Breast epithelium (tissue), 4 donors: ENCODE measurements around the gene CIRBP. TPM values are rescaled to one million over a fixed set of nuclear protein-coding genes. Genes with fewer than 3 reads are reported as not detected.
"Not testable (repeated sequence)": the region's sequence is repeated elsewhere in the genome, so short reads cannot be mapped to it uniquely, and the experiment has no call there.

Source experiments
- DNase-seq, 2 donors: peaks; one replicate each; pipeline ENCODE4 v3.0.0-alpha.2; 2019; ENCODE audit warnings: low spot score in 2 of 2
- H3K27ac ChIP-seq, 2 donors: fragments of 200-600 bp; sonication (generic) in 1 of 2; one replicate each; pipeline ENCODE4 v1.5.1; 2016 to 2019; ENCODE audit warnings: mild to moderate bottlenecking in 1 of 2
- H3K27me3 ChIP-seq, 2 donors: fragments of 200-600 bp; sonication (generic) in 1 of 2; one replicate each; pipeline versions ENCODE4 v1.5.1 to v1.6.0; 2017 to 2019; ENCODE audit warnings: control low read depth in 1 of 2, mild to moderate bottlenecking in 1 of 2
- H3K36me3 ChIP-seq: fragments of 200-600 bp; one replicate; pipeline ENCODE4 v1.5.1; 2019
- H3K4me1 ChIP-seq, 2 donors: fragments of 200-600 bp; sonication (generic); one replicate each; pipeline ENCODE4 v1.5.1; 2016 to 2019; ENCODE audit warnings: control low read depth in 1 of 2
- H3K4me3 ChIP-seq, 3 donors: fragments of 200-600 bp; sonication (generic); 1 replicate in 2 of 3; 2 replicates in 1 of 3; pipeline ENCODE4 v1.5.1; 2016 to 2019; ENCODE audit warnings: mild to moderate bottlenecking in 3 of 3, moderate library complexity in 2 of 3
- H3K9me3 ChIP-seq, 2 donors: fragments of 200-600 bp; sonication (generic) in 1 of 2; one replicate each; pipeline ENCODE4 v1.5.1; 2016 to 2019; ENCODE audit warnings: control low read depth in 1 of 2
- POLR2A ChIP-seq: fragments of 450-650 bp; IDR thresholded peaks from one replicate; pipeline ENCODE4 v1.6.1; 2016; ENCODE audit warnings: antibody characterized with exemption, mild to moderate bottlenecking, moderate library complexity
- POLR2AphosphoS5 ChIP-seq, 3 donors: sonication (generic); formaldehyde crosslinking; IDR thresholded peaks; one replicate each; pipeline ENCODE4 v1.6.1; 2017; ENCODE audit warnings: antibody characterized with exemption in 3 of 3
- intact Hi-C: fragments of 100-400 bp; cut with DNase I; formaldehyde crosslinking; loops from one replicate; pipeline ENCODE4 v1.15.1; 2023; ENCODE audit warnings: low total_unique reads
- total RNA-seq, 3 donors: library from RNA; depleted of rRNA; stranded (reverse); fragments of >200 nt; gene quantifications; one replicate each; pipeline ENCODE4 v1.1.0, GENCODE V29; 2016
- TF ChIP-seq, protein P1 (sequence below), 3 donors: fragments of 450-650 bp; IDR thresholded peaks; one replicate each; pipeline ENCODE4 v1.5.1; 2016 to 2017; ENCODE audit warnings: antibody characterized with exemption in 3 of 3, mild to moderate bottlenecking in 3 of 3, moderate library complexity in 3 of 3

The CIRBP gene
- total RNA-seq, 3 donors from 2014 or later = 458 to 758 (median 656) TPM

GRCh38 chr19:1241417-1242095, 27.6 kb upstream of the CIRBP start, which contains the start of gene ATP5F1D:
Gene ATP5F1D (plus strand): TSS chr19:1241751. CDS start chr19:1241851, 100 bp downstream.
- intact Hi-C loops = no loop called here
- Histone ChIP-seq H3K27ac (peak within 1 kb of the TSS; percentile 93 to 97), H3K4me1 (peaks cover 32 to 47% of the 10 kb centered on the region in 2 donors), H3K4me3 (peak within 1 kb of the TSS; percentile 84 to 97 (median 88)), H3K27me3 (no peaks in the 10 kb centered on the region), H3K9me3 (no peaks in the 10 kb centered on the region), H3K36me3 (no peaks in the 10 kb centered on the region)
- TF ChIP-seq, protein P1, sequence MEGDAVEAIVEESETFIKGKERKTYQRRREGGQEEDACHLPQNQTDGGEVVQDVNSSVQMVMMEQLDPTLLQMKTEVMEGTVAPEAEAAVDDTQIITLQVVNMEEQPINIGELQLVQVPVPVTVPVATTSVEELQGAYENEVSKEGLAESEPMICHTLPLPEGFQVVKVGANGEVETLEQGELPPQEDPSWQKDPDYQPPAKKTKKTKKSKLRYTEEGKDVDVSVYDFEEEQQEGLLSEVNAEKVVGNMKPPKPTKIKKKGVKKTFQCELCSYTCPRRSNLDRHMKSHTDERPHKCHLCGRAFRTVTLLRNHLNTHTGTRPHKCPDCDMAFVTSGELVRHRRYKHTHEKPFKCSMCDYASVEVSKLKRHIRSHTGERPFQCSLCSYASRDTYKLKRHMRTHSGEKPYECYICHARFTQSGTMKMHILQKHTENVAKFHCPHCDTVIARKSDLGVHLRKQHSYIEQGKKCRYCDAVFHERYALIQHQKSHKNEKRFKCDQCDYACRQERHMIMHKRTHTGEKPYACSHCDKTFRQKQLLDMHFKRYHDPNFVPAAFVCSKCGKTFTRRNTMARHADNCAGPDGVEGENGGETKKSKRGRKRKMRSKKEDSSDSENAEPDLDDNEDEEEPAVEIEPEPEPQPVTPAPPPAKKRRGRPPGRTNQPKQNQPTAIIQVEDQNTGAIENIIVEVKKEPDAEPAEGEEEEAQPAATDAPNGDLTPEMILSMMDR (IDR thresholded peaks at IDR 0.05) = no peak
- peak; percentile 25 for TF ChIP-seq POLR2A
- peak; percentile 46 to 61 (median 58) for TF ChIP-seq POLR2AphosphoS5 (IDR thresholded peaks at IDR 0.05)
- peak; percentile 91 to 93 for DNase-seq

DNA sequence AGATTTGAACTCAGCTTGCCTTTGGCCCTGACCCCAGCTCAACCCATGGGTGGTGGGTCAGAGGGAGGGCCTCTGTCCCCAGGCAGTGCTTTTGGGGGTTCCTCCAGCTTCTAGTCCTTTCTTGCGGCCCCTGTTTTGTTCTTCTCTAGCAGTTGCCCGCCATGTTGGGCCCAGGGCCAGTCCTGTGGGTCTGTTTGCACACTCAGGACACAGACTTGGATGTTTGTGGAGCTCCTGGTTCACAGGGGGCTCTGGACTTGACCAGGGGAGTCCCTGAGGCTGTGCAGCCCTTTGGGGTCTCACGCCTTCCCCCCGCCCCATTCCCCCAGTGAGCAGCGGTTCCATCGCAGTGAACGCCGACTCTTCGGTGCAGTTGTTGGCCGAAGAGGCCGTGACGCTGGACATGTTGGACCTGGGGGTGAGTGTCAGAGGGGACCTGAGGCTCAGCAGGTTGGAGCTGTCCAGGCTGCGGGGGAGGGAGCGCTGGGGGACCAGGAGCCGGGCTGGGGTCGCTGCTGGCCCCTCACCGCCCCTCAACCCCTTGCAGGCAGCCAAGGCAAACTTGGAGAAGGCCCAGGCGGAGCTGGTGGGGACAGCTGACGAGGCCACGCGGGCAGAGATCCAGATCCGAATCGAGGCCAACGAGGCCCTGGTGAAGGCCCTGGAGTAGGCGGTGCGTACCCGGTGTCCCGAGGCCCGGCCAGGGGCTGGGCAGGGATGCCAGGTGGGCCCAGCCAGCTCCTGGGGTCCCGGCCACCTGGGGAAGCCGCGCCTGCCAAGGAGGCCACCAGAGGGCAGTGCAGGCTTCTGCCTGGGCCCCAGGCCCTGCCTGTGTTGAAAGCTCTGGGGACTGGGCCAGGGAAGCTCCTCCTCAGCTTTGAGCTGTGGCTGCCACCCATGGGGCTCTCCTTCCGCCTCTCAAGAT, 25.1 kb upstream of the CIRBP start:
- Histone ChIP-seq H3K4me3 (peak overlapping the region; percentile 22 to 58 (median 26)), H3K27ac (peak overlapping the region; percentile 91 to 99), H3K9me3 (no peaks in the 10 kb centered on the region), H3K36me3 (no peaks in the 10 kb centered on the region), H3K27me3 (no peaks in the 10 kb centered on the region), H3K4me1 (peaks cover 39 to 54% of the 10 kb centered on the region in 2 donors)
- intact Hi-C loops = no loop called here
- TF ChIP-seq POLR2A = no peak
- TF ChIP-seq POLR2AphosphoS5 (IDR thresholded peaks at IDR 0.05) = peak; percentile 24 to 70 (median 67)
- TF ChIP-seq, protein P1 (IDR thresholded peaks at IDR 0.05) = peak; percentile 91 to 98 (median 96)
- DNase-seq = peak; percentile 88 to 91

DNA sequence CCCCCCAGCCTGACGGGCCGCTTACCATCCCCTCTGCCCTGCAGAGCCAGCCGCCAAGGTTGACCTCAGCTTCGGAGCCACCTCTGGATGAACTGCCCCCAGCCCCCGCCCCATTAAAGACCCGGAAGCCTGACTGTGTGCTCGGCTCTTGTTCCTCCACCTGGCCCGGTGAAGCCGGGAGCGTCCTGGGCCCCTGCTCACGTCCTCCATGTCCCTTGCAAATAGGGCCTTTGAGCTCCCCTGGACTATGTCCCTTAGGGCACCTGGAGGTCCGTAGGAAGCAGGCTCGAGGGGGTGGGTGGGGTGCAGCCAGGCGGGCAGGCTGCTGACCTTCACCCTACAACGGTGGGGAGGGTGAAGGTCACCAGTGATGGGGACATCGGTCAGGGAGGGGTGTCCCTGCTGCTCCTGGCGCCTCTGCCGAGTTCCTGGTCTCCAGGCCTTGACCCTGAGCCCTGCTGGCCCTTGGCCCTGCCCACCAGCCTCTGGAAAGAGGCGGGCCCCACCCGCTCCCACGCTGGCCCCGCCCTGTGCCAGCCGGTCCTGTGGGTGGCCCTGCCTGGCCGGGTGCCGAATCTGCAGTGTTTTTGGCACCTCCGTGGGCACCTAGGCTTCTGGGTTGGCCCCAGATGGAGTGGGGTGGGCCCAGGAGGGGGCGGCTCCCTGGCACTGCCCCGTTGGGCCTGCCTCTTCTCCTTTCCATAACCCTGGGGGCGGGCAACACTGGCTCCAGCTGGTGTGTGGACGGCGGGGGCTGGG, 24.3 kb upstream of the CIRBP start:
- peak overlapping the region; percentile 22 to 58 (median 26) for H3K4me3 ChIP-seq
- no peak for TF ChIP-seq POLR2AphosphoS5 (IDR thresholded peaks at IDR 0.05)
- TF ChIP-seq POLR2A = no peak
- TF ChIP-seq, protein P1 (IDR thresholded peaks at IDR 0.05) = no peak
- intact Hi-C loops = loop anchor here (5.0 kb wide), 1 partner anchor 1537 kb away; the partner anchor contains the start of gene SGTA
- H3K27ac ChIP-seq = peak overlapping the region; percentile 91 to 99
- no peaks in the 10 kb centered on the region for H3K9me3 ChIP-seq
- no peaks in the 10 kb centered on the region for H3K36me3 ChIP-seq
- peaks cover 39 to 54% of the 10 kb centered on the region in 2 donors for H3K4me1 ChIP-seq
- H3K27me3 ChIP-seq = no peaks in the 10 kb centered on the region
- DNase-seq = no peak

GRCh38 chr19:1245494-1246264, 23.5 kb upstream of the CIRBP start:
- Histone ChIP-seq H3K9me3 (no peaks in the 10 kb centered on the region), H3K4me3 (peak overlapping the region in 1 of 3 donors; percentile 58), H3K36me3 (no peaks in the 10 kb centered on the region), H3K4me1 (peaks cover 39 to 54% of the 10 kb centered on the region in 2 donors), H3K27me3 (no peaks in the 10 kb centered on the region), H3K27ac (peak overlapping the region; percentile 91 to 99)
- DNase-seq = no peak
- intact Hi-C loops = loop anchor here (5.0 kb wide), 1 partner anchor 1537 kb away; the partner anchor contains the start of gene SGTA
- TF ChIP-seq POLR2A = no peak
- peak in 1 of 3 donors; percentile 45 for TF ChIP-seq POLR2AphosphoS5 (IDR thresholded peaks at IDR 0.05)

GRCh38 chr19:1246265-1247087, 22.7 kb upstream of the CIRBP start:
- peaks cover 32 to 49% of the 10 kb centered on the region in 2 donors for H3K4me1 ChIP-seq
- H3K4me3 ChIP-seq, DNase-seq, H3K9me3 ChIP-seq, H3K27me3 ChIP-seq, H3K36me3 ChIP-seq: not testable (repeated sequence)
- H3K27ac ChIP-seq = peak overlapping the region; percentile 91 to 99
- intact Hi-C loops = loop anchor here (5.0 kb wide), 1 partner anchor 1536 kb away; the partner anchor contains the start of gene SGTA
